Activated CD8-positive, alpha-beta memory T cell treated with anti-CD3 and anti-CD28 coated beads for 1 hour (primary cell): ENCODE results near the gene CASP14.
"Not testable (repeated sequence)": the region's sequence is repeated elsewhere in the genome, so short reads cannot be mapped to it uniquely, and the experiment has no call there.

Source experiments
- DNase-seq, 2 donors: peaks; one replicate each; pipeline ENCODE4 v3.0.0-alpha.2; 2020; ENCODE audit warnings: low read depth in 1 of 2; ENCODE audit errors: extremely low read depth in 1 of 2

The CASP14 gene

DNA sequence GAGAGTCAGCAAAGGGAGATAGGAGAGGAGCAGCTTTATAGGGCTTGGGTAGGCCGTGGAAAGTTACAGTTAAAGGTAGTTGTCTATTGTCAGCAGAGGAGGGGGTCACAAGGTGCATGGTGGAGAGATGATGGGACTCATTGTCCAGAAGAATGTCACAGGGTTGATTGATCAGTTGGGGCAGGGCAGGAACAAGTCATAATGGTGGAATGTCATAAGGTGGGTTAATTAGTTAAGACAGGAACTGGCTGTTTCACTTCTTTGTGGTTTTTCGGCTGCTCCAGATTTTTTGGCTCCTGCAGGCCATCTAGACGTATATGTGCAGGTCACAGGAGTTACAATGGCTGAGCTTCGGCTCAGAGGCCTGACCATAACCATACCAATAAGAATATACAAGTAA is 21.1 kb downstream of the CASP14 start:
- not testable (repeated sequence) for DNase-seq

- no peak for DNase-seq
These were observed 23.8 kb downstream of the CASP14 start for GRCh38 chr19:15072930-15073647.

GRCh38 chr19:15074371-15074770 is 25.1 kb downstream of the CASP14 start:
- no peak for DNase-seq

DNA sequence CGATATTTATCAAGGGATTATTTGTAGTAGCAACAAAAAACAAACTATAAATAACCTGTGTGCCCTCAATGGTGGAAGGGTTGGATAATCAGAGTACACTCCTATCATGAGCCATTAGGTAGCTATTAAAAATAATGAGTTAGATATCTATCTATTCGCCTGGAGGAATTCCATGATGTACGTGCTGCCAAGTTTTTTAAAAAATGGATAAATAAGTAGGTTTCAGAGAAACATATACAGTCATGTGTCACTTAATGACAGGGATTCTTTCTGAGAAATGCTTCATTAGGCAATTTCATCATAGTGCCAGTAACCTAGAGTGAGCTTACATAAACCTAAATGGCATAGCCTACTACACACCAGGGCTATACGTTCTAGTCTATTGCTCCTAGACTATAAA is 26.5 kb downstream of the CASP14 start:
- no peak for DNase-seq

- not testable (repeated sequence) for DNase-seq
These were observed 30.7 kb downstream of the CASP14 start for GRCh38 chr19:15080002-15080401.

- DNase-seq = no peak
These were observed 32.6 kb downstream of the CASP14 start, which contains the start of gene OR1I1 for GRCh38 chr19:15081911-15082310. Gene OR1I1 (plus strand): TSS chr19:15082211. CDS start chr19:15087066, 4,855 bp downstream.

GRCh38 chr19:15087182-15087581 is 37.9 kb downstream of the CASP14 start:
- DNase-seq = no peak

DNA sequence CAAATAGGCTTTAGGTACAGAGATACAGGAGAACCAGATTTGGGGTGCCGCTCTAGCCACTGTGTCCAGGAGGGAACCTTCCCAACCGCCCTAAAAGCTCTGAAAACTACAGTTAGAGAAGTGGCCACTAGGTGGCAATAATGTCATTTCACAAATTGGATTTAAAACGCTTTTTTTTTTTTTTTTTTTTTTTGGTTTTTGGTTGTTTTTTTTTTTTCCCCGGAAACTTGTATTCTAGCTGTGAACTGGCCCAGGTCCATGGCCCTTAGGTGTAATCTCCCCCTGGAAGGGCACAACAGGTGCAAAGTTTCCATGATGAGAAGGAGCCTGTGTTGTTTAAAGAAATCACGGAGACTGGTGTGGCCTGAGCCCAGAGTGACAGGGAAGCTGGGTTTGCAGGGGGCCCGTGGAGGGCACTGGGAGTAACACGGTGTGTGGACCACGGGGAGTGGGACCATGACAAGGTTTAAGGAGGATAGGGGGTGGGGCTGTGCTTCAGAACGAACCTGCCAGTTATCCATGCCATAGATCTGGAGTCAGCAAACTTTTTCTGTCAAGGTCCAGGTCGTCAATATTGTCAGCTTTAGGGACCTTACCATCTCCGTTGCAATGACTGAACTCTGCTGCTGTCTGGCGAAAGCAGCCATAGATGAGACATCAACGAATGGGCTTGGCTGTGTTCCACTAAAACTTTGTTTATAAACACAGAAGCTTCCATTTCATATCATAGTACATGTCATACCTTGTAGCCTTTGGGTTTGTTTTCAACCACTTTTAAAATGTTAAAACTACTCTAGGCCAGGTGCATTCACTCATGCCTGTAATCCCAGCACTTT is 42.9 kb downstream of the CASP14 start:
- DNase-seq = peak in 1 of 2 donors; percentile 21

- no peak for DNase-seq
These were observed 43.7 kb downstream of the CASP14 start for GRCh38 chr19:15093001-15093400.

- no peak for DNase-seq
These were observed 46.9 kb downstream of the CASP14 start for GRCh38 chr19:15096223-15096622.

- not testable (repeated sequence) for DNase-seq
These were observed 48.7 kb downstream of the CASP14 start for GRCh38 chr19:15097980-15098379.

- no peak for DNase-seq
These were observed 49.2 kb downstream of the CASP14 start for GRCh38 chr19:15098460-15098859.

- DNase-seq = no peak
These were observed 49.8 kb downstream of the CASP14 start for GRCh38 chr19:15099017-15099582.

- no peak for DNase-seq
These were observed 52.3 kb downstream of the CASP14 start for GRCh38 chr19:15101479-15102082.

GRCh38 chr19:15104003-15104402 is 54.7 kb downstream of the CASP14 start:
- DNase-seq = no peak

- DNase-seq = no peak
These were observed 55.1 kb downstream of the CASP14 start for GRCh38 chr19:15104411-15104810.

GRCh38 chr19:15105044-15105443 is 55.8 kb downstream of the CASP14 start:
- no peak for DNase-seq

GRCh38 chr19:15107061-15108010 is 58.1 kb downstream of the CASP14 start, which contains the start of gene SYDE1:
Gene SYDE1 (plus strand): TSS chr19:15107401. CDS start chr19:15107434, 33 bp downstream.
- DNase-seq = no peak
